ENCODE data around the gene STPG4. TPM values are rescaled to one million over a fixed set of nuclear protein-coding genes. Genes with fewer than 3 reads are reported as not detected.

The STPG4 gene
- polyA plus RNA-seq, 4 donors, result 0.22 TPM; not detected in 3

- no peak for DNase-seq (ENCODE audit: low read depth in 4 of 4, low spot score in 2 of 4)
Measured at GRCh38 chr2:47093626-47094025, 61.5 kb downstream of the STPG4 start.

- DNase-seq (ENCODE audit: low read depth in 4 of 4, low spot score in 2 of 4), result no peak
Measured at GRCh38 chr2:47092465-47092864, 62.6 kb downstream of the STPG4 start.

DNA sequence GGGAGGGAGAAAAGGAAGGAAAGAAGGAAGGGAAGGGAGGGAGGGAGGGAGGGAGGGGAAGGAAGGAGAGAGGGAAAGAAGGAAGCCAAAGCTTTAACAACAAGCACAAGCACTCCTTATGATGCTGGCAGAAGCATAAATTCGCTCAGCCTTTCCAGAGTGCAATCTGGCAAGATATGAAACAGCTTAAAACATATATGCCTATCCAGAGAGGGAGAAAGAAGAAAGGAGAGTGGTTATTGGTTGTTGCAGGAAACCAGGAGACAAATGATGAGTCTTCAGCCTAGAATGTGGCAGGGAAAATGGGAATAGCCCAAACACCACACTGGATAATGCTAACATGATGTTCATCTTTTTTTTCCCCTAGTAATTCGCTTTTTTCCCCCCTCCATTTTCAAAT is 64.0 kb downstream of the STPG4 start:
- no peak for DNase-seq (ENCODE audit: low read depth in 4 of 4, low spot score in 2 of 4)

GRCh38 chr2:47089083-47089464 is 66.0 kb downstream of the STPG4 start:
- DNase-seq (ENCODE audit: low read depth in 4 of 4, low spot score in 2 of 4), result no peak

DNA sequence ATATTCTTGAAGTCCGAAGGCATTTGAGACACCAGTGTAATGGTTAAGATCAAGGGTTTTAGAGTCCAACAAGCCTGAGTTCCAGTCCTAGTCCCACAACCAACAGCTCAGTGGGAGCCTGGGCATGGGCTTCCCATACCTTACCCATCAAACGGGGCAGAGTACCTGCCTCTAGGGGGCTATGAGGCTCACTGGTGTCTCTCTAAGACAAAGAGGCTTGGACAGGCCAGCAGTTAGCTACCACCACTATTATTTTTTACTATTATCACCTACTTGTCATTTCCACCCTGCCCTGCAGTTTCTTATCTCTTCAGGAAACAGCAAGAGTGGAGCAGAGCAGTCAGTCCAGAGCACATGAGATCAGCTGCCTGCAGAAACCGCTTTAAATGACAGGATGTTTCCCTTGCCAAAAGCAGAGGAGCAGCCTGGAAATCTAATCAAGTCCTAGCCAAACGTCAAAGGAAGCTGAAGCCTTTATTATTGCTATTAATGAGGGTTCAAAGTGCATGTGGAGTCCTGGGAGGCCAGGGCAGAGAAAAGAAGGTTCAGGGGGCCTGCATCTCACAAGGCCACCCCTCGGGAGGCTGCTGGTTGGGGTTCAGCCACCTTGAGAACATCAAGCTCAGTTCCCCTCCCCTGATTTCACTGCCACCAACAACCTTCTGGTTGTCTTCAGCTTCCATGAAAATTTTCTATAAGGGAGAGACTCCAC is 66.6 kb downstream of the STPG4 start:
- DNase-seq (ENCODE audit: low read depth in 4 of 4, low spot score in 2 of 4), result no peak

- no peak for DNase-seq (ENCODE audit: low read depth in 4 of 4, low spot score in 2 of 4)
Measured at GRCh38 chr2:47087051-47087450, 68.1 kb downstream of the STPG4 start.

- DNase-seq (ENCODE audit: low read depth in 4 of 4, low spot score in 2 of 4), result no peak
Measured at GRCh38 chr2:47086571-47086970, 68.5 kb downstream of the STPG4 start.

GRCh38 chr2:47086054-47086471 is 69.0 kb downstream of the STPG4 start:
- no peak for DNase-seq (ENCODE audit: low read depth in 4 of 4, low spot score in 2 of 4)

DNA sequence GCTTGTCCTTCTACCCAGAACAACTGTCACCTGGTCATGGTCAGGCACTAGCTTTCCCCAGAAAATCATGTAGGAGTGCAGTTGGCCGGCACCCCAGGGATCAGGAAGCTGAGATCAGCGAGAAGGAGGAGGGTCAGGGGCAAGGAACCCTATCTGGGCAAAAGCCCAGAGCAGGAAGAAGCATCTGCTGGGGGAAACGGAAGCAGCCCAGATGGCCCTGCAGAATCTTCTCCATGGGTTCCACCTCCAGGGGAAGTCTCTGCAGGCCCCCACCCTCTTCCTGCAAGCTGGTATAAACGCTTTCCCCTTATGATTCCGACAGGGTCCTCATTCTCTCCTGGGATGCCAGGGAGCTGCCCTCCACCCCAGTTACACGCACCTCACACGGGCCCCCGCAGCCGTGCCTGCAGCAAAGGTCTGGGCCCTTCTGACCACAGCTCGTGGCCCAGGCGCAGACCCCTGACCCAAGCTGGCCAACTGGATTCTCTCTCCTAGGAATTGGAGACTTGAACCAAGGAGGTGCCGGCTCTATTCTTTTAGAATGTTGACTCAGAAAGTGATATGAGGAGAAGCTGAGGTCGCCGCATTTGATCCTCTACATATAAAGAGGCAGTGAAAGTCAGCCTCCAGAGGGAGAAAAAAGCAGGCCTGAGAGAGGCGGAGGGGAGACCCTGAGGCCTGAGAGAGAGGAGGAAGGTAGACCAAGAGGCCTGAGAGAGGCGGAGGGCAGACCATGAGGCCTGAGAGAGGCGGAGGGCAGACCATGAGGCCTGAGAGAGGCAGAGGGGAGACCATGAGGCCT is 71.0 kb downstream of the STPG4 start:
- DNase-seq (ENCODE audit: low read depth in 4 of 4, low spot score in 2 of 4), result no peak

DNA sequence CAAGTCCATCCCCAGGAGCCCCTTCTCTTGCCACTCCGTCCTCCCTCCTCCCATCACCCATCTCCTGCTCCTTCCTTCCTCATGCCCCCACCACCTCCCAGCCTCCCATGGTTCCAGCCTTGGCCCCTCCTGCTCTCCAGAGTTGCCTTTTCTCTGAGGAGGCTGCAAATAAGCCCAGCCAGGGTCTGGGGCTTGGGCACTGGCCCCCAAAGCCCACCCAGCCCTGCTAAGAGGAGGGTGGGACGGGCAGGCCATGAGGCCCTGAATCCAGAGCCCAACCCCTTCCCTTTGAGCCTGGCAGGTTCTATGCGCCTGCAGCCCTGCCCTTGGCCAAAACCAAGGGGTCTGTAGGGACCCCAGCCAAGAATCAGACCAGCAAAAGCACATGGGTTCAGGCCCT is 71.6 kb downstream of the STPG4 start:
- no peak for DNase-seq (ENCODE audit: low read depth in 4 of 4, low spot score in 2 of 4)

DNA sequence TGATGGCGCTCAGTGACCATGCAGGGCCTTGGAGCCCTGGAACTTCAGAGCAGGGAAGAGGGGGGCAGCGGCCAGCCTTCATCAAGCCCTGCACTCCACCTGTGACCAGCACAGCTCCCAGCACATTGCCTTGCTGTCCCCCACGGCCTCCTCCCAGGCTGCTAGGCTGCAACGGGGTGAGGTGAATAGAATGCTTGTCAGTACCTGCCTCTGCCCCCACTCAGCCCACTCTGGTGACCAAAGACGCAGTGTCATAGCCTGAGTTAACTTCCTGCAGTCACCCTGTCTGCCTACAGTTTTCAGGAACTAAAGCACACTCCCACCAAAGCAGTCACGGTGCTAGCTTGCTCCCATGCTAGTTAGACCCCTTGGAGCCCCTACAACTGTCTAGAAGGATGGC is 72.1 kb downstream of the STPG4 start:
- no peak for DNase-seq (ENCODE audit: low read depth in 4 of 4, low spot score in 2 of 4)

DNA sequence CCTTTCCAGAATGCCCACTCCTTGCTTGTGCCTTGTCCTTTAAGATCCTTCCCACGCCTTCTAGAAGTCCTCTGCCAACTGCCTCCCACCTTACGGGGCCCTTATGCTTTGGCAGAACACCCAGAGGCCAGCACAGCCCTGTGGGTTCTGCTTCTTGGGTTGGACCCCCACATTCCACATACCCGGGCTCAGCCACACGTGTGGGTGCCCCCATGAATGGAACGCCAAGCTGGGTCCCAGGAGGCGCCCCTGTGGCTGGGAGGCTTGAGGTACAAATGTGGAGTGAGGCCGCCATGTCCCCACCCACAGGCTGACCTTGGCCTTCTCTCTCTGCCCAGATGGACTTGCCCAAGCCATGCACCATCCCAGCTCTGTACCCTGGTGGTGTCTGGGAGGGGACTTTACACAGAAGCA is 74.2 kb downstream of the STPG4 start:
- DNase-seq (ENCODE audit: low read depth in 4 of 4, low spot score in 2 of 4), result no peak

- no peak for DNase-seq (ENCODE audit: low read depth in 4 of 4, low spot score in 2 of 4)
Measured at GRCh38 chr2:47079515-47080412, 75.3 kb downstream of the STPG4 start.

GRCh38 chr2:47078541-47079482 is 76.3 kb downstream of the STPG4 start:
- no peak for DNase-seq (ENCODE audit: low read depth in 4 of 4, low spot score in 2 of 4)

DNA sequence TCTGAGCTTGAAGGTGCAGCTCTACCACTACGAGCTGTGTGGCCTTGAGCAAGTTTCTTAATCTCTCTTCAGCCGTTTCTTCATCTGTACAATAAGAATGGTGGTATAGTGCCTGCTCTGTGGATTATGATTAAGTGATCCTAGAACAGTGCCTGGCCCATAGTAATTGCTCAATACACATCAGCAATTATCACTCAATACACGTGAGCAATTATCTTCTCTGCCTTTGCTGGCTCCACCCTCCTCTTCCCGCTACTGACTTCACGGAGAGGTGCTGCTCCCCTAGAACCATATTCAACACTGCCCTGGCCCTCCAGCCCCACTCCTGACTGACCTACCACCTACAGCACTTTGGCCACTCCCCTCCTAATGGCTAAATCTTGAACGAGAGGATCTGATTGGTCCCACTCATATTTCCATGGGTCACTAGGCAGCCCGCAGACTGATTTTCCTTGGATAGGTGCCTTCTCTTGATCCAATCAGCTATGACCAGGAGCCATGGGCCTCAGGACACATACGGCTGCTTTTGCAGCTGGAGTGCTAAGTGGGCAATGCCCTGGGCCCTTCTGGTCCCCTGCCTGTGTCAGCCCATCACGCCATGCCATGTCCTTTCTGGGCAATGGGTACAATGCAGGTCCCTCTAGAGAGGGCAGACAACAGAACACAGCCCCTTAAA is 77.5 kb downstream of the STPG4 start:
- DNase-seq (ENCODE audit: low read depth in 4 of 4, low spot score in 2 of 4), result no peak

- DNase-seq (ENCODE audit: low read depth in 4 of 4, low spot score in 2 of 4), result no peak
Measured at GRCh38 chr2:47076586-47077441, 78.3 kb downstream of the STPG4 start.

GRCh38 chr2:47076126-47076506 is 79.0 kb downstream of the STPG4 start:
- no peak for DNase-seq (ENCODE audit: low read depth in 4 of 4, low spot score in 2 of 4)

DNA sequence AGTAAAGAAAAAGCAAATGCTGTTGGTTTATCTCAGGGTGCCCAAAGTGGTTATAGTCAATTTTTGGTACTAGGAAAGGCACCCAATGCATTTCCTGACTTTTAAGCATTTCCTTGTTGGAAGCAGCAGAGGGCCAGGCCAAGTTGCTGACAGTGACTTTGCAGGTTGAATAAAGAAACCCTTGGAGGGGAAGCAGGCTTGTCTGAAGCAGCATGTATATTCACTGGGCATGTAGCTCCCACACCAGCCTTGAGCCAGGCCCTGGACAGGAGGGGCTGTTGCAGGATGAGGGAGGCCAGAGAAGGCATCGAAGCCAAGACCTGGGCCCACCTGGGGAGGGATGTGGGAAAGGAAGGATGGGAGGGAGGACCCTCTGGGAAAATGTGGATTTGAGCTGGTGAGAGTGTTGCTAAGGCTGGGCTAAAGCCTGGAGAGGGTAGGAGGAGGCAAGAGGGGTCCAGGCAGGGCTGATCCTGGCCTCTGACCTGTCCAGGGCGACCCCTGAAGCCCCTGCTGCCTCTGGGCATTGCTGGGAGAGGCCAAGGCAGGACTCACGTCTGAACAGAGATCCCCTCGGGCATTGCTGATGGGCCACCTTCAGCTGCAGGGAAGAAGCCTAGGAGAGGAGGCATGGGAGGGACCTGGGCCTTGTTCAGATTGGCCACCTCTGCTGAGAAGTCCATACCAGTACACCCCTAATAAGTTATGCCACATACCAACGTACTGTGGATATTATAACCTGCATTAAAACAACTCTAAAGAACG is 79.6 kb downstream of the STPG4 start:
- no peak for DNase-seq (ENCODE audit: low read depth in 4 of 4, low spot score in 2 of 4)
